Neutrophil (primary cell): ENCODE results near the gene GASK1A.
"Not testable (repeated sequence)": the region's sequence is repeated elsewhere in the genome, so short reads cannot be mapped to it uniquely, and the experiment has no call there.

Source experiments
- H3K27ac ChIP-seq: fragments of 200-600 bp; sonication (generic); 2 replicates; pipeline ENCODE4 v1.5.1; 2016; ENCODE audit warnings: mild to moderate bottlenecking, moderate library complexity
- H3K27me3 ChIP-seq: fragments of 200-600 bp; sonication (generic); 2 replicates; pipeline ENCODE4 v1.6.0; 2016; ENCODE audit warnings: mild to moderate bottlenecking
- H3K36me3 ChIP-seq: fragments of 200-600 bp; sonication (generic); 2 replicates; pipeline ENCODE4 v1.5.1; 2017
- H3K4me1 ChIP-seq, 2 experiments: fragments of 200-600 bp in 1 of 2; sonication (generic) in 1 of 2; 1 replicate in 1 of 2; 2 replicates in 1 of 2; pipeline versions ENCODE4 v1.5.1 to v1.6.1; 2013 to 2016; ENCODE audit warnings: low read depth in 1 of 2, low read length in 1 of 2, mild to moderate bottlenecking in 1 of 2, moderate library complexity in 1 of 2; ENCODE audit not compliant: control insufficient read depth in 1 of 2, insufficient read depth in 1 of 2
- H3K4me3 ChIP-seq, 2 experiments: fragments of 200-600 bp in 1 of 2; sonication (generic) in 1 of 2; 1 replicate in 1 of 2; 2 replicates in 1 of 2; pipeline ENCODE4 v1.5.1; 2013 to 2016; ENCODE audit warnings: low read depth in 1 of 2, low read length in 1 of 2, mild to moderate bottlenecking in 1 of 2, moderate library complexity in 1 of 2
- H3K9me3 ChIP-seq: fragments of 200-600 bp; sonication (generic); 2 replicates; pipeline ENCODE4 v1.5.1; 2016
- CTCF ChIP-seq: fragments of 200-600 bp; sonication (generic); IDR thresholded peaks from 2 replicates; pipeline ENCODE4 v1.5.1; 2016; ENCODE audit warnings: antibody characterized with exemption

GASK1A gene

GRCh38 chr3:43059456-43059855 is 80.3 kb downstream of the GASK1A start:
- H3K27me3 ChIP-seq, result no peaks in the 10 kb centered on the region
- H3K4me3 ChIP-seq, result no peak overlapping the region
- H3K9me3 ChIP-seq, result no peaks in the 10 kb centered on the region
- H3K27ac ChIP-seq, result no peak overlapping the region
- H3K36me3 ChIP-seq, result no peaks in the 10 kb centered on the region
- TF ChIP-seq CTCF, result no peak
- no peaks in the 10 kb centered on the region for H3K4me1 ChIP-seq

GRCh38 chr3:43061101-43061895 is 82.2 kb downstream of the GASK1A start:
- no peaks in the 10 kb centered on the region for H3K9me3 ChIP-seq

GRCh38 chr3:43062040-43062563 is 83.0 kb downstream of the GASK1A start:
- H3K9me3 ChIP-seq, result no peaks in the 10 kb centered on the region
- H3K4me1 ChIP-seq, result no peaks in the 10 kb centered on the region
- no peak for TF ChIP-seq CTCF
- H3K27ac ChIP-seq, result no peak overlapping the region
- H3K27me3 ChIP-seq, result no peaks in the 10 kb centered on the region
- no peak overlapping the region for H3K4me3 ChIP-seq
- H3K36me3 ChIP-seq, result no peaks in the 10 kb centered on the region

More at GRCh38 chr3:43061101-43061895, 82.2 kb downstream of the GASK1A start:
- no peaks in the 10 kb centered on the region for H3K4me1 ChIP-seq
- TF ChIP-seq CTCF, result no peak
- no peak overlapping the region for H3K4me3 ChIP-seq
- no peaks in the 10 kb centered on the region for H3K27me3 ChIP-seq
- no peak overlapping the region for H3K27ac ChIP-seq
- H3K36me3 ChIP-seq, result no peaks in the 10 kb centered on the region

GRCh38 chr3:43062564-43063040 is 83.5 kb downstream of the GASK1A start:
- Histone ChIP-seq H3K4me1 (no peaks in the 10 kb centered on the region), H3K27ac (no peak overlapping the region), H3K27me3 (no peaks in the 10 kb centered on the region), H3K9me3 (no peaks in the 10 kb centered on the region), H3K4me3 (no peak overlapping the region), H3K36me3 (no peaks in the 10 kb centered on the region)
- TF ChIP-seq CTCF, result no peak

- Histone ChIP-seq H3K27ac (no peak overlapping the region), H3K4me1 (no peaks in the 10 kb centered on the region), H3K4me3 (no peak overlapping the region), H3K27me3 (no peaks in the 10 kb centered on the region), H3K9me3 (no peaks in the 10 kb centered on the region), H3K36me3 (no peaks in the 10 kb centered on the region)
- no peak for TF ChIP-seq CTCF
Observed at GRCh38 chr3:43063114-43063513, 84.0 kb downstream of the GASK1A start.

GRCh38 chr3:43070670-43071069 is 91.6 kb downstream of the GASK1A start:
- H3K4me3 ChIP-seq, H3K27me3 ChIP-seq, H3K27ac ChIP-seq, H3K4me1 ChIP-seq, H3K9me3 ChIP-seq, H3K36me3 ChIP-seq: not testable (repeated sequence)
